Measurements from ENCODE around the gene LDLRAD3.
A peak's percentile ranks its signal among the peaks of the same experiment; 100 is the strongest.

Gene LDLRAD3

GRCh38 chr11:36247493-36247892 is 303.6 kb downstream of the LDLRAD3 start:
- TF ChIP-seq CTCF (IDR thresholded peaks at IDR 0.05; ENCODE audit: insufficient read depth, low read depth, low read length, missing control alignments) = no peak
- DNase-seq (ENCODE audit: low read depth) = no peak
- H3K4me3 ChIP-seq (ENCODE audit: low read length) = no peak overlapping the region

- no peak overlapping the region for H3K4me3 ChIP-seq (ENCODE audit: low read length)
- TF ChIP-seq CTCF (IDR thresholded peaks at IDR 0.05; ENCODE audit: insufficient read depth, low read depth, low read length, missing control alignments) = no peak
- no peak for DNase-seq (ENCODE audit: low read depth)
Measured at GRCh38 chr11:36248436-36248835, 304.6 kb downstream of the LDLRAD3 start.

- TF ChIP-seq CTCF (IDR thresholded peaks at IDR 0.05; ENCODE audit: insufficient read depth, low read depth, low read length, missing control alignments) = no peak
- H3K4me3 ChIP-seq (ENCODE audit: low read length) = no peak overlapping the region
- DNase-seq (ENCODE audit: low read depth) = peak; percentile 96
Measured at GRCh38 chr11:36249246-36249645, 305.4 kb downstream of the LDLRAD3 start.

GRCh38 chr11:36251823-36252222 is 308.0 kb downstream of the LDLRAD3 start:
- TF ChIP-seq CTCF (IDR thresholded peaks at IDR 0.05; ENCODE audit: insufficient read depth, low read depth, low read length, missing control alignments) = no peak
- no peak for DNase-seq (ENCODE audit: low read depth)
- H3K4me3 ChIP-seq (ENCODE audit: low read length) = no peak overlapping the region

GRCh38 chr11:36253238-36253637 is 309.4 kb downstream of the LDLRAD3 start:
- no peak for TF ChIP-seq CTCF (IDR thresholded peaks at IDR 0.05; ENCODE audit: insufficient read depth, low read depth, low read length, missing control alignments)
- no peak overlapping the region for H3K4me3 ChIP-seq (ENCODE audit: low read length)
- DNase-seq (ENCODE audit: low read depth) = no peak

GRCh38 chr11:36254713-36255112 is 310.9 kb downstream of the LDLRAD3 start:
- peak; percentile 70 for DNase-seq (ENCODE audit: low read depth)
- no peak for TF ChIP-seq CTCF (IDR thresholded peaks at IDR 0.05; ENCODE audit: insufficient read depth, low read depth, low read length, missing control alignments)
- H3K4me3 ChIP-seq (ENCODE audit: low read length) = no peak overlapping the region

- TF ChIP-seq CTCF (IDR thresholded peaks at IDR 0.05; ENCODE audit: insufficient read depth, low read depth, low read length, missing control alignments) = no peak
- DNase-seq (ENCODE audit: low read depth) = peak; percentile 15
- no peak overlapping the region for H3K4me3 ChIP-seq (ENCODE audit: low read length)
Measured at GRCh38 chr11:36257351-36257750, 313.5 kb downstream of the LDLRAD3 start.
